Upper lobe of right lung (tissue), 1 donor: ENCODE measurements around the gene CFAP58. TPM values are rescaled to one million over a fixed set of nuclear protein-coding genes. Genes with fewer than 3 reads are reported as not detected.

Experiments used
- ATAC-seq: fragments of 200-7000 bp; cut with Tn5 transposase; one replicate; pipeline ENCODE4 v1.9.1; 2020; ENCODE audit warnings: mild to moderate bottlenecking, moderate library complexity
- DNase-seq: peaks from one replicate; pipeline ENCODE4 v3.0.0-alpha.2; 2020
- H3K27ac ChIP-seq: fragments of 200-600 bp; one replicate; pipeline ENCODE4 v1.8.0; 2022
- H3K27me3 ChIP-seq: fragments of 200-600 bp; one replicate; pipeline ENCODE4 v1.8.0; 2022; ENCODE audit warnings: mild to moderate bottlenecking
- H3K36me3 ChIP-seq: fragments of 200-600 bp; one replicate; pipeline ENCODE4 v1.8.0; 2022
- H3K4me1 ChIP-seq: fragments of 200-600 bp; one replicate; pipeline ENCODE4 v1.8.0; 2022
- H3K4me3 ChIP-seq: fragments of 200-600 bp; one replicate; pipeline ENCODE4 v1.8.0; 2022; ENCODE audit warnings: mild to moderate bottlenecking
- H3K9me3 ChIP-seq: fragments of 200-600 bp; one replicate; pipeline ENCODE4 v1.8.0; 2022
- intact Hi-C: fragments of 100-400 bp; cut with DNase I; formaldehyde crosslinking; loops from one replicate; pipeline ENCODE4 v1.11.0; 2022
- total RNA-seq: library from RNA; stranded (reverse); fragmentation: NEBNext Ultra II Directional; extraction: Animal tissue kit (Norgen Biotek cat#: 25700); gene quantifications from one replicate; pipeline ENCODE4 v1.2.1, GENCODE V29; 2021
- TF ChIP-seq, protein P1 (sequence below): fragments of 200-600 bp; IDR thresholded peaks from one replicate; pipeline ENCODE4 v1.8.0; 2022; ENCODE audit warnings: antibody characterized with exemption
- donor health status: DM: no; HTN: yes; CAD: no; lungs with severe emphysema.

CFAP58 gene
- total RNA-seq, 1 donor from 2014 or later: 0.14 TPM

DNA sequence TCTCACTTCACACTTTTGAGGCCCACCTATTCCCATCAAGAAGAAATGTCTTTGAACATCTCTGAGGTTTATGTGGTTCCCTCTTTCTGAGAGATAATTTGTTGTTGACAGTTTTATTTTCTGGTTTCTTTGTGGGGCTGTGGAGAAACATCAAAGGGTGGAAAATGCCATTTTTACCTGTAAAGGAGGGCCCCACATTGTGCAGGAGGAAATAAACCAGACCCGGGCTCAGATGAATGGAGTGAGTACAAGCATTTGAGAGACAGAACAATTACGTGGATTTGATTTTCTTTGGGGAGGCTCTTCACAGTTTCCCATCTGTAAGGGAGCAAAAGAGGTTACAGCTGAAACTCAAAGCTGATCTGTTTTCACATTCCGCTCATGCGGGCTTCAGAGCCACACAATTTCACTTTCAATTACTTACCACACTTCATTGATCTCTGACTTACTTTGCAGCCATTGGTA is 45.2 kb upstream of the CFAP58 start:
- DNase-seq: no peak
- Histone ChIP-seq H3K36me3 (peaks cover 27% of the 10 kb centered on the region), H3K27ac (no peak overlapping the region), H3K27me3 (no peaks in the 10 kb centered on the region), H3K4me1 (peaks cover 15% of the 10 kb centered on the region), H3K9me3 (no peaks in the 10 kb centered on the region), H3K4me3 (no peak overlapping the region)
- TF ChIP-seq, protein P1, sequence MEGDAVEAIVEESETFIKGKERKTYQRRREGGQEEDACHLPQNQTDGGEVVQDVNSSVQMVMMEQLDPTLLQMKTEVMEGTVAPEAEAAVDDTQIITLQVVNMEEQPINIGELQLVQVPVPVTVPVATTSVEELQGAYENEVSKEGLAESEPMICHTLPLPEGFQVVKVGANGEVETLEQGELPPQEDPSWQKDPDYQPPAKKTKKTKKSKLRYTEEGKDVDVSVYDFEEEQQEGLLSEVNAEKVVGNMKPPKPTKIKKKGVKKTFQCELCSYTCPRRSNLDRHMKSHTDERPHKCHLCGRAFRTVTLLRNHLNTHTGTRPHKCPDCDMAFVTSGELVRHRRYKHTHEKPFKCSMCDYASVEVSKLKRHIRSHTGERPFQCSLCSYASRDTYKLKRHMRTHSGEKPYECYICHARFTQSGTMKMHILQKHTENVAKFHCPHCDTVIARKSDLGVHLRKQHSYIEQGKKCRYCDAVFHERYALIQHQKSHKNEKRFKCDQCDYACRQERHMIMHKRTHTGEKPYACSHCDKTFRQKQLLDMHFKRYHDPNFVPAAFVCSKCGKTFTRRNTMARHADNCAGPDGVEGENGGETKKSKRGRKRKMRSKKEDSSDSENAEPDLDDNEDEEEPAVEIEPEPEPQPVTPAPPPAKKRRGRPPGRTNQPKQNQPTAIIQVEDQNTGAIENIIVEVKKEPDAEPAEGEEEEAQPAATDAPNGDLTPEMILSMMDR: no peak
- ATAC-seq: no peak
- intact Hi-C loops: loop anchor here (5.0 kb wide), 1 partner anchor 39 kb away; no protein-coding TSS in a partner anchor

DNA sequence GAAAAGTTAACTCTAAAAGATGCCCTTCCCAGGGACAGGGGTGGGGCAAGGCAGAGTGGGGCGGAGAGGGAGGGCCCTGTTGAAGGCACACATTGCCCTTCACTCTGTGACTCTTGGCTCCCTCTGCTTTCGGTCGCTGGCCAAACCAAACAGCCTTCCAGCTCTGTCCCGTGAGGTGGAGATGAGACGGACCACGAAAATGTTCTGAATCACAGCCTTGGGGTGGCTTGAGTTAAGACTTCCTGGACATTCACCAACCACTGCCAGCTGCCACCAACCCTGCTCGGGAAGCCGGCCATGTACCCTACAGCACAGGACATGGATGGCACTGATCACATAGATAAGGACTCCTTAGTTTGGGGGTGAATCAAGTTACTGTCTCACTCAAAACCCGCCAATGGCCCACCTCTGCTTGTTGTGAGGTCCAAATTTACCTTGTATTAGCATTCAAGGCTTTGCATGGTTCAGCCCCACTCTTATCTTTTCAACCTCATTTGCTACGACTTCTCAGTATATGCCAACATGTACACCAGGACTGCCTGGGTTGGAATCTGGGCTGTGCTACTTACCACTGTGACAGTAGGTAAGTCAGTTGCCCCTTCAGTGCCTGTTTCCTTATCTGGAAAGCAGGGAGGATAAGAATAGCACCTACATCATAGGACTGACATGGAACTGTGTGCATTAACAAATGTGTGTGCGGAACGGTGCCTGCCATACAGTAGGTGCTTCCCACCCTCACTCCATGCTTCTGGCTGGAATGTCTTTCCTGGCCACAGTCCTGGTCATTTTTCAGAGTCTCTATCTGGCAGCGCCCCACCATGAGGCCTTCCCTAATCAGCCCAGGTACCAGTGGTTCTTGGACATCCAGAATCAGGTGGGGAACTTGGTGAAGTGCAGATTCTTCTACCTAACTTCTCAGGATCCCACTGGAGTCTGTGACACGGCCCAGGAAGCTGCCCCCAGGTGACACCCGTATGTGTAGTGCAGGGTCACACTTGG is 43.4 kb upstream of the CFAP58 start:
- DNase-seq (peak; percentile 45), ATAC-seq (no peak)
- Histone ChIP-seq H3K9me3 (no peaks in the 10 kb centered on the region), H3K4me3 (no peak overlapping the region), H3K4me1 (peaks cover 15% of the 10 kb centered on the region), H3K36me3 (peaks cover 45% of the 10 kb centered on the region), H3K27ac (no peak overlapping the region), H3K27me3 (no peaks in the 10 kb centered on the region)
- TF ChIP-seq, protein P1: no peak
- intact Hi-C loops: loop anchor here (5.0 kb wide), 1 partner anchor 37 kb away; no protein-coding TSS in a partner anchor

DNA sequence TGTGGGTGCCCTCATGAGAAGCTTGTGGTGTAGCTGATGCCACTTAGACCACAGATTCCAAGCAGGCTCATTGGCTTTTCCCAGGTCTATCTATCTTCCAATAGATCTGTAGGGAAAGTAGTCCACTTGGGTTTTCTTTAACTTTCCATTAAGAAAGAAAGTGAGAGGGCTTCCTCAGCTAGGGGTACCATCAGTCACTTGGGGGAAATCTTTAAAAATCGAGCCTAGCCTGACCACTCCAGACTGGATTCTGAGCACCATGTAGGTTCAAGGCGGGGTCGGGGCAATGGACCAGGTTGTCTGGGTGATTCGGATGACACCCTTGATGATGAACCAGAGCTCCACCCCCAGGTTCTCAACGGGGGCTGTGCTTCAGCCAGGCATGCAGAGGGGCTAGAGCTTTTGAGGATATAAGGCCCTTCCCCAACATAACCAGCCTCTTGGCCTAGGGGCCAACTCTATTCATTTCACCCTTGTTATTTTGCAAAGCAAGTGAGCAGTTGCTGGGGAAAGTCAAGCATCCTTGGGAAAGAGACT is 42.4 kb upstream of the CFAP58 start:
- no peak for DNase-seq
- intact Hi-C loops: no loop called here
- peaks cover 50% of the 10 kb centered on the region for H3K36me3 ChIP-seq
- no peaks in the 10 kb centered on the region for H3K27me3 ChIP-seq
- no peaks in the 10 kb centered on the region for H3K9me3 ChIP-seq
- TF ChIP-seq, protein P1: no peak
- no peak for ATAC-seq
- H3K27ac ChIP-seq: no peak overlapping the region
- H3K4me3 ChIP-seq: no peak overlapping the region
- H3K4me1 ChIP-seq: peaks cover 10% of the 10 kb centered on the region

DNA sequence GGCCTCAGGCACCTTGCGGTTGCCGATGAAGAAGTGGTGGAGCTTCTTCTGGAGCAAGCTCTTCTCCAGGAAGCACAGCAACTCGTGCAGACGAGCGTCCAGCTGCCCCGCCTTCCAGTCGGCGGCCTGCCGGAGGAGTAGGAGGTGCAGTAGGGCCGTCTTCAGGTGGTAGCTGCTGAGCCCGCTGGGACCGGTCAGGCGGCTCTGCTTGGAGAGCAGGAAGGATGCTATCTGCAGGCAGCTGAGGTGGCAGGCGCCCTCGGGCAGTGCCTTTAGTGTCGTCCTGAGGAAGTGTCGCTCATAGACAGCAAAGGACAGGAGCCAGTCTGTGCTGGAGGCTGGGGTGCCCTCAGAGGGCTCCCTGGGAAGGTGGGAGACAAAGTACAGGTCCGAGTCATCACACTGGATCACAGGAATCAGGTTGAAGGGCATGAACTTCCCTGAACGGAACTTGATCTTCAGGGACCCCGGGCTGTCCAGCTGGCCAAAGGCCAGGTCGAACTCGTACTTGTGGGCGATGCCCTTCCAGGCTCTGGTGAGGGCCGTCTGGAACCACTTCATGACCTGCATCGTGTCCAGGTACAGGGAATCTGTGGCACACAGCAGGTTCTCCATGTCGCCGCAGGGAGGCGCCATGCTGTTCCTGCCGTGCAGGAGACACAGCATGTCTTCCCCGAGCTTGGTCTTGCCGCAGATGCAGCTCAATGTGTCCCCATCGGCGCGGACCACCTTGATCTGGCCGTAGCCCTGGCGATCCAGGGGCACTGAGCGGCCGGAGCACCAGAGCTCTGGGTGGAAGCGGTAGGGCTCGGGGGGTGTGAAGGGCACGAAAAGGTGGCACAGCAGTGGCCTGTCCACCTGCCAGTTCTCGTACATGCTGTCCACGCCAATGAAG is 38.8 kb upstream of the CFAP58 start:
- DNase-seq (peak; percentile 60), ATAC-seq (no peak)
- H3K4me3 ChIP-seq: no peak overlapping the region
- TF ChIP-seq, protein P1: no peak
- H3K36me3 ChIP-seq: peaks cover 44% of the 10 kb centered on the region
- no peaks in the 10 kb centered on the region for H3K9me3 ChIP-seq
- intact Hi-C loops: no loop called here
- no peak overlapping the region for H3K27ac ChIP-seq
- H3K4me1 ChIP-seq: peaks cover 45% of the 10 kb centered on the region
- no peaks in the 10 kb centered on the region for H3K27me3 ChIP-seq

DNA sequence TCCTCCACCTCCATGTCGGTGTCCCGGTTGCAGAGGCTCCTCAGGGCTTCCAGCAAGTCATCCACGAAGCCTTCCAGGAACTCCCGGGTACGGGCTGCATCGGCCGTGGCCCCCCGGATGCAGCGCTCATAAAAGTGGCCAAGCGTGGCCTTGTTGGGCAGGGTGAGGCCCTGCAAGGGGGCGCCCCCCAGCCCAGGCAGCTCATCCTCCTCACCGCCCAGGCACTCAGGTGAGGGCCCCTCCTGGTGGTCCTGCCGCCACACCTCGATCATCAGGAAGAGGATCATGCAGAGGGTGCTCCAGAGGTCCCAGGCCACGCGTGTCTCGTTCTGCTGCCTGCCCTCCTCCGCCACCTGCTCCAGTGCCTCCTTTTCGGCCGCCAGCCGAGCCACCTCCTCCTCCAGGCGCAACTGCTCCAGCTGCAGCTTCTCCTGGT is 38.1 kb upstream of the CFAP58 start:
- Histone ChIP-seq H3K27ac (no peak overlapping the region), H3K4me1 (peaks cover 49% of the 10 kb centered on the region), H3K36me3 (peaks cover 44% of the 10 kb centered on the region), H3K9me3 (no peaks in the 10 kb centered on the region), H3K4me3 (no peak overlapping the region), H3K27me3 (no peaks in the 10 kb centered on the region)
- intact Hi-C loops: no loop called here
- DNase-seq (peak; percentile 57), ATAC-seq (no peak)
- TF ChIP-seq, protein P1: no peak
